MM.1S (cell line): ENCODE measurements around the gene CTNNA2.

Experiments
- DNase-seq: peaks from one replicate; pipeline ENCODE4 v3.0.0-alpha.2; 2015
- H2AFZ ChIP-seq: fragments of 300-600 bp; sonication (generic); 2 replicates; pipeline ENCODE4 v1.6.0; 2016; ENCODE audit warnings: antibody characterized with exemption, low read length
- H3F3A ChIP-seq: fragments of 300-600 bp; sonication (generic); 2 replicates; pipeline ENCODE4 v1.6.1; 2016; ENCODE audit warnings: mild to moderate bottlenecking, antibody characterized with exemption, low read length, moderate library complexity, mixed read lengths; ENCODE audit not compliant: insufficient read depth
- H3K27ac ChIP-seq: fragments of 300-600 bp; sonication (generic); 2 replicates; pipeline ENCODE4 v1.5.1; 2016; ENCODE audit warnings: mild to moderate bottlenecking, low read length
- H3K27me3 ChIP-seq: fragments of 300-600 bp; sonication (generic); replicated peaks from 2 replicates; pipeline ENCODE4 v1.6.0; 2016; ENCODE audit warnings: low read length; ENCODE audit not compliant: insufficient read depth
- H3K36me3 ChIP-seq: fragments of 300-600 bp; sonication (generic); replicated peaks from 2 replicates; pipeline ENCODE4 v1.6.1; 2016; ENCODE audit warnings: mild to moderate bottlenecking, low read length, mixed read lengths; ENCODE audit not compliant: insufficient read depth
- H3K4me1 ChIP-seq: fragments of 300-600 bp; sonication (generic); 2 replicates; pipeline ENCODE4 v1.6.1; 2016; ENCODE audit warnings: low read length, mixed read lengths
- H3K4me2 ChIP-seq: fragments of 300-600 bp; sonication (generic); 2 replicates; pipeline ENCODE4 v1.6.0; 2016; ENCODE audit warnings: low read depth, low read length
- H3K4me3 ChIP-seq: fragments of 300-600 bp; sonication (generic); 2 replicates; pipeline ENCODE4 v1.5.1; 2016; ENCODE audit warnings: low read length, mixed read lengths
- H3K79me2 ChIP-seq: fragments of 300-600 bp; sonication (generic); 2 replicates; pipeline ENCODE4 v1.6.1; 2016; ENCODE audit warnings: mixed run types, low read length, mixed read lengths
- H3K9ac ChIP-seq: fragments of 300-600 bp; sonication (generic); 2 replicates; pipeline ENCODE4 v1.6.1; 2016; ENCODE audit warnings: low read length, mixed read lengths
- H3K9me2 ChIP-seq: fragments of 300-600 bp; sonication (generic); replicated peaks from 2 replicates; pipeline ENCODE4 v1.6.1; 2016; ENCODE audit warnings: mild to moderate bottlenecking, low read length, mixed read lengths; ENCODE audit not compliant: insufficient read depth
- H3K9me3 ChIP-seq: fragments of 300-600 bp; sonication (generic); replicated peaks from 2 replicates; pipeline ENCODE4 v1.6.1; 2016; ENCODE audit warnings: mild to moderate bottlenecking, low read length, mixed read lengths; ENCODE audit not compliant: insufficient read depth
- H4K20me1 ChIP-seq: fragments of 300-600 bp; sonication (generic); 2 replicates; pipeline ENCODE4 v1.6.1; 2016; ENCODE audit warnings: mild to moderate bottlenecking, low read length, moderate library complexity, mixed read lengths; ENCODE audit not compliant: insufficient read depth
- EZH2 ChIP-seq: fragments of 300-600 bp; sonication (generic); optimal IDR thresholded peaks from 2 replicates; pipeline ENCODE3; 2017; ENCODE audit warnings: low read depth, mild to moderate bottlenecking, antibody characterized with exemption, low read length, mixed read lengths
- EZH2phosphoT487 ChIP-seq: fragments of 300-600 bp; sonication (generic); IDR thresholded peaks from 2 replicates; pipeline ENCODE4 v1.6.1; 2018; ENCODE audit warnings: antibody characterized with exemption, low read length
- TF ChIP-seq, protein P1 (sequence below): fragments of 300-600 bp; sonication (generic); IDR thresholded peaks from 2 replicates; pipeline ENCODE4 v1.5.1; 2016; ENCODE audit warnings: antibody characterized with exemption, low read length, mixed read lengths

The CTNNA2 gene

DNA sequence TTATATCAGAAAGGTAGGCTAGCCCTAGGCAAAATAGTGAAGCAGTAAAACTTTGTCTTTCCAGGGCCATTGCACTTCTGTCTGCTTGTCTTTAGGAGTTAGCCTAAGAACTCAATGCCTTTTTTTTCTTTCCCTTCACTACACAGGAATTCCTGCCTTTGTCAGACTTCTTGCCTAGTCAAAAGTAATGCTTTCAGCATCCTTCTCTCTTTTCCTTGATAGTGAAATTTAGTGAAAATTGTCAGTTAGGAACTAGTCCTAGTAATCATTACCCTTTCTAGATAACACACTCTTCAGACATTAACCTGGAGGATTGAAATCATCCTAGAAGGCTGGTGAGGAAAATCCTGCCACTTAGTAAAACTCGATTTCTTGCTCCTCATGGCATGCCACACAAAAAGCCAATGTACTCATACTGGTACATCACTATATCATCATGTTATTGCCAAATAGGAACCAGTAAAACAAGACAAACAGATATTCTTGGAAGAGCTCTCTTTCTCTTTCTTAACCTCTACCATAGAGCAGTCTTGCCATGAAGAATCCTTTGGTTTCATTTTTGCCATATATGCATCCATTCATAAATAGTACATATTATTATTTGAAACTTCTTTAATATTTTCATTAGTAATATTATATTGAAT, 320.5 kb downstream of the CTNNA2 start:
- H3K4me2 ChIP-seq = no peak overlapping the region
- H3K9ac ChIP-seq = no peak overlapping the region
- no peaks in the 10 kb centered on the region for H3K9me2 ChIP-seq
- no peaks in the 10 kb centered on the region for H3F3A ChIP-seq
- no peaks in the 10 kb centered on the region for H3K27me3 ChIP-seq
- H3K36me3 ChIP-seq = no peaks in the 10 kb centered on the region
- no peak overlapping the region for H2AFZ ChIP-seq
- no peak overlapping the region for H3K27ac ChIP-seq
- TF ChIP-seq, protein P1, sequence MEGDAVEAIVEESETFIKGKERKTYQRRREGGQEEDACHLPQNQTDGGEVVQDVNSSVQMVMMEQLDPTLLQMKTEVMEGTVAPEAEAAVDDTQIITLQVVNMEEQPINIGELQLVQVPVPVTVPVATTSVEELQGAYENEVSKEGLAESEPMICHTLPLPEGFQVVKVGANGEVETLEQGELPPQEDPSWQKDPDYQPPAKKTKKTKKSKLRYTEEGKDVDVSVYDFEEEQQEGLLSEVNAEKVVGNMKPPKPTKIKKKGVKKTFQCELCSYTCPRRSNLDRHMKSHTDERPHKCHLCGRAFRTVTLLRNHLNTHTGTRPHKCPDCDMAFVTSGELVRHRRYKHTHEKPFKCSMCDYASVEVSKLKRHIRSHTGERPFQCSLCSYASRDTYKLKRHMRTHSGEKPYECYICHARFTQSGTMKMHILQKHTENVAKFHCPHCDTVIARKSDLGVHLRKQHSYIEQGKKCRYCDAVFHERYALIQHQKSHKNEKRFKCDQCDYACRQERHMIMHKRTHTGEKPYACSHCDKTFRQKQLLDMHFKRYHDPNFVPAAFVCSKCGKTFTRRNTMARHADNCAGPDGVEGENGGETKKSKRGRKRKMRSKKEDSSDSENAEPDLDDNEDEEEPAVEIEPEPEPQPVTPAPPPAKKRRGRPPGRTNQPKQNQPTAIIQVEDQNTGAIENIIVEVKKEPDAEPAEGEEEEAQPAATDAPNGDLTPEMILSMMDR = no peak
- TF ChIP-seq EZH2 (no peak), EZH2phosphoT487 (no peak)
- H4K20me1 ChIP-seq = no peaks in the 10 kb centered on the region
- H3K4me1 ChIP-seq = no peaks in the 10 kb centered on the region
- no peaks in the 10 kb centered on the region for H3K9me3 ChIP-seq
- no peak for DNase-seq
- no peak overlapping the region for H3K4me3 ChIP-seq
- no peaks in the 10 kb centered on the region for H3K79me2 ChIP-seq

DNA sequence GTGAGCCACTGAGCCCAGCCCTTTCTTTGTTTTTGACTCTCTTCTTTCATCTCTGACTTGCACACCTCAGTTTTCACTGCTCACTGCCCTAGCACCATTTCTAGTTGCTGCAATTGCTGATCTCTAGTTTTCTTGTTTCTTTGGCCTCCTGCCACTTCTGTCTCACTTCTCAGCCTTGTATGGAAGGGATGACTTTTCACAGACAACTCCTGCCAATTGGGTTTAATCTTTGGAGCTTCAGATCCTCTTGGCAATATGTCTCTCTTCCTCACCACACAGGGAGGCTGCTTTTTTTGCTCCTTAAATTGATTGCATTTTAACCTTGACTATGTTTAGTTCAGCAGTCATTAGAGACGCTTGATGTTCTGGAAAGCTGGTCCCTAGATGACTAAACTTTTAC, 323.1 kb downstream of the CTNNA2 start:
- Histone ChIP-seq H2AFZ (no peak overlapping the region), H3K9ac (no peak overlapping the region), H3F3A (no peaks in the 10 kb centered on the region), H3K79me2 (no peaks in the 10 kb centered on the region), H3K4me2 (no peak overlapping the region), H3K4me1 (no peaks in the 10 kb centered on the region), H3K36me3 (no peaks in the 10 kb centered on the region), H4K20me1 (no peaks in the 10 kb centered on the region), H3K9me2 (no peaks in the 10 kb centered on the region), H3K9me3 (no peaks in the 10 kb centered on the region), H3K27ac (no peak overlapping the region), H3K27me3 (no peaks in the 10 kb centered on the region), H3K4me3 (no peak overlapping the region)
- no peak for DNase-seq
- no peak for TF ChIP-seq EZH2phosphoT487
- TF ChIP-seq EZH2 = no peak
- TF ChIP-seq, protein P1 = no peak

DNA sequence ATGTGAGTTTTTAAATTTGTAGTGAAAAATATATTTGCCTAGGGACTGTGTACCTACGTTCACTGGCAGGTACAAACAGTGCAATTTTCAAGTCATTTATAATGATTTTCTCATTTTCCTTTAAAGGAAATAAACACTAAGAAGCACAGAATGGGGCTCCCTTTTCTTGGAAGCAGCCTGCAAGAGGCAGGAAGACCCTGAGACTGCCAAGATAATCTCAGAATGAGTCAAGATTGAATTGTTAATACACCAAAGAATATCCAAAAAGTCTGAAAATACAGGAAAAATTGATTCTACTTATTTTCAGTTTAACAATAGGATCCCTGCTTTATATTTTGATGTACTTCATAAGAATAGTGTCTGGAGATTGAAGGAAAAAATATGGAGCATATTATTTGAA, 331.2 kb downstream of the CTNNA2 start:
- Histone ChIP-seq H3K79me2 (no peaks in the 10 kb centered on the region), H3K4me3 (no peak overlapping the region), H2AFZ (no peak overlapping the region), H3F3A (no peaks in the 10 kb centered on the region), H3K4me1 (no peaks in the 10 kb centered on the region), H3K4me2 (no peak overlapping the region), H4K20me1 (no peaks in the 10 kb centered on the region), H3K9me2 (no peaks in the 10 kb centered on the region), H3K27ac (no peak overlapping the region), H3K9ac (no peak overlapping the region), H3K9me3 (no peaks in the 10 kb centered on the region), H3K27me3 (no peaks in the 10 kb centered on the region), H3K36me3 (no peaks in the 10 kb centered on the region)
- DNase-seq = no peak
- no peak for TF ChIP-seq EZH2phosphoT487
- TF ChIP-seq EZH2 = no peak
- TF ChIP-seq, protein P1 = no peak
